GM12892 (cell line): ENCODE results near the gene ZFPL1.

Experiments used
- DNase-seq: peaks from one replicate; pipeline ENCODE4 v3.0.0; 2011; ENCODE audit not compliant: insufficient read length
- FAIRE-seq: peaks from 2 replicates; lab custom pipeline; 2011; peaks lifted over from hg19 to GRCh38; lab: Jason Lieb, UNC
- POLR2A ChIP-seq: IDR thresholded peaks from 2 replicates; pipeline ENCODE4 v1.6.1; 2011; ENCODE audit warnings: low read depth, low read length, control low read depth
- POLR2AphosphoS5 ChIP-seq: IDR thresholded peaks from 2 replicates; pipeline ENCODE4 v1.6.1; 2011; ENCODE audit warnings: low read depth, low read length, control low read depth
- TAF1 ChIP-seq: IDR thresholded peaks from 2 replicates; pipeline ENCODE4 v1.6.1; 2011; ENCODE audit warnings: low read depth, mild to moderate bottlenecking, control low read depth, low read length, borderline replicate concordance

Gene ZFPL1

DNA sequence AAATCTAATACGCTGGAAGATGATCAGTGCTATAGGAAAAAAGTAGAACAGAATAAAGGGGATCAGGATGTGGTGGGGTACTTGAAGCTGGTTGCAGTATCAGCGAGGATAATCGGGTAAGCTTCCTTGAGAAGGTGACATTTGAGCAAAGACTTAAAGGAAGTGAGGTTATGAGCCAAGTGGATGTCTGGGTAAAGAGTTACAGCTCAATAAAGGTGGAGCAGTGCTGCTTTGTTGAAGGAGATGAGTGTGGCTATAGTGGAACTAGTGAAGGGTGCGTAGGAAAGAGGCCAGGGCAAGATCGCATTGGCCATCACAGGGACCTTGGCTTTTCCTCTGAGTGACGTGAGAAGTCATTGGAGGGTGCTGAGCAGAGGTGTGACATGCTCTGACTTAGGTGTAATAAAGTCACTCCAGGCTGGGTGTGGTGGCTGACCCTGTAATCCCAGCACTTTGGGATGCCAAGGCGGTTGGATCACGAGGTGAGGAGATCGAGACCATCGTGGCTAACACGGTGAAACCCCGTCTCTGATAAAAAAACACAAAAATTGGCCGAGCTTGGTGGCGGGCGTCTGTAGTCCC lies 52.6 kb downstream of the ZFPL1 start:
- no peak for TF ChIP-seq POLR2A
- TF ChIP-seq POLR2AphosphoS5, result no peak
- TF ChIP-seq TAF1, result no peak
- FAIRE-seq, result no peak
- no peak for DNase-seq
